Activated T-cell treated with anti-CD3 and anti-CD28 coated beads for 24 hours (primary cell): ENCODE measurements around the gene KIRREL1.

Experiments
- DNase-seq: peaks from one replicate; pipeline ENCODE4 v3.0.0-alpha.2; 2020; ENCODE audit warnings: low read depth

KIRREL1 gene

DNA sequence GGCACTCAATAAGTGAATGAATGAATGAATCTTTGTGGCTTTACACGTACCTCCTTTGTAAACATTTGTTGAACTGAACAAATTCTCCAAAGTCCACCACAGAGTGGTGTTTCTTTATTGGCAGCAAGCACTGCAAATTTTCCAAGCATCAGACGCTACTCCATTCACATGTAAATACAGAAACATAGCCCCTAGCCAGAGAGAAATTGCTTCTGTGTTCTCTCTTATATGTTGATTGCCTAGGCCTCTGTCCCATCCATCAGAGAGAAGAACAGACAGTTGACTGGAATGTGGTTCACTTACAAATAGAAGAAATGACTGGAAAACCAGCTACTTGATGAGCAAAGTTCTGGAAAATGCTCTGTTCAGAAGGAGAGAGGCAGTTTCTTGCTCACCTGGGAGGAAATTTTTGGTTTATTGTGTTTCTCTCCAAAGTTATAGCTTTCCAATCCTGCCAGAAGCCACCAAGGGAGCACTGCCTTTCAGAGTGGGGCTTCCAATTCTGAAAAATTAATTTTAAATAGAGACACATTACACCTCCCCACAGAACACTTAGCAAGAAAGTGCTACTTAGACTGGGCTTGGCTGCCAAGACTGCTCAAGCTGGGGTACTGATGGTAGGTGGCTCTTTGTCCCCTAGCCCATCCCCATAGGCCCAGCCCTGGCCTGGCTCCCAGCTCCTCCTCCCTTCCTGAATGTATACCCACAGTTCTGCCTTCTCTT lies 18.1 kb upstream of the KIRREL1 start:
- DNase-seq: no peak

DNA sequence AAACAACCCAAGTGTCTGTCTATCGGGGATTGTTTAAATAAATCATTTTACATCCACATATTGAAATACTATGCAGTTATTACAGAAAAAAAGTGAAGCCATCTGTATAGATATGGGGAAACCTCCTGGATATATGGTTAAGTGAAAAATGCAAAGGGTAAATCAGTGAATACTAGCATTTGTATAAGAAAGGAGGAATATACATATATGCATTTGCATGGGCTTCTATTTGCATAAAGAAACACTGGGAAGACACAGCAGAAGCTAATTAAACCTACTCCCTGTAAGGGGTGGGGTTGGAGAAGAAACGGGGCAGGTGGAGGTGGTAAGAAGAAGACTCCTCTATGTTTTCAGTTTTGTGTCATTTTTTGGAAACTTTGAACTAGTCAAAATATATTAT lies 16.6 kb upstream of the KIRREL1 start:
- DNase-seq: no peak

DNA sequence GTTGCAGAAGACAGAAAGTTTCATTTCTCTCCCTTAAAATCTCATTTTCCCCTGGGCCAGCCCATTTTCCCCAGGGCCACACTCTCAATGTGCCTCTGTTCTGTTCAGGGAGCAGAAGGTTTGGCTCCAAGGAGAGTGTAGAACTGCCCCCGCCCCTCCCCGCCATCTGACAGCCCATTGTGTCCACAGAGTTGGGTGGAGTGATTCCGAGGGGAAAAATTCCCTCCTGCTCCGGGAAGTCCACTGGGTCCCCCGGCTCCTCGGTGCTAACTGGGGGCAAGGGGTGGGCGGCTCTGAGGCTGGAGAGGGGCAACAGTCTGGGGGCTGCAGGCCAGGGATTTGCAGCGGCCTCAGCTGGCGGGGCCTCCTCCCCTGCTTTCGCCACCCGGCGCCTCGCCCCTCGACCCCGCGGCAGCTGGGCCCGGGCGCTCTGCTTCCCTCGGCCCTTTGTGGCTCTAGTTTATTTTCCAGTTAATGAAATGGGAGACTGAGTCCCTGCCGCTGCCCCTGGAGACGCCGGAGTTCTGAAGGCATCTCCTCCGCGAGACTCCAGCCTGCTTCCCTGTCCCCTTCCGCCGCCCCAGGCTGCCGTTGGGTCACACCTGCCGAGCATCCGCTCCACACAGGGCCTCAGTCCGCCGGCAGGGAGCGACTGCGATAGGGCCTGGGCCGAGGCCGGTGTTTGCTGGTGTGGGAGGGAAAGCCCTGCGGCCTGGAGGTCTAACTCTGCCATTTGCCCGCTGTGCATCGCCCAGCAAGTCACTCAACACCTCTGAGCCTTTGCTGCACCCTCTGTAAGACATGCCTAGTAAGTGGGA lies 14.7 kb upstream of the KIRREL1 start:
- no peak for DNase-seq

GRCh38 chr1:157982136-157982535 lies 11.3 kb upstream of the KIRREL1 start:
- no peak for DNase-seq

DNA sequence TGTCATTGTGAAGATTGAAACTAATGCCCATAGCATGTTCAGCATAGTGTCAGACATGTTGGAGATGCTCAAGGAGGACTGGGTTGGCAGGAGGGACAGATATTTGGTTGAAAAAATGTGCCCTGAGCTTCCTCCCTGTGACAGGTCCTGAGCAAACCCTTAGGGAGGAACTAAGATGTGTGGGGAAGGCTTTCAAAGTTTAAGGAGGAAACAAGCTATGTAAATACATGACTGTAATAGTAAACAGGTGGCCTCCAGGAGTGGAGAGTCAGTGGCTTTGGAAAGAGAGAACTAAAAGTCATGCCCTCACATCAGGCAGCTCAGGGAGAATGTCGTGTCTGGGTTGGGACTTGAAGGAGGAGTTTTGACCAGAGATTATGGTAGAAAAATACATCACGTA lies 9.7 kb upstream of the KIRREL1 start:
- no peak for DNase-seq

GRCh38 chr1:157984469-157984868 lies 9.0 kb upstream of the KIRREL1 start:
- no peak for DNase-seq

DNA sequence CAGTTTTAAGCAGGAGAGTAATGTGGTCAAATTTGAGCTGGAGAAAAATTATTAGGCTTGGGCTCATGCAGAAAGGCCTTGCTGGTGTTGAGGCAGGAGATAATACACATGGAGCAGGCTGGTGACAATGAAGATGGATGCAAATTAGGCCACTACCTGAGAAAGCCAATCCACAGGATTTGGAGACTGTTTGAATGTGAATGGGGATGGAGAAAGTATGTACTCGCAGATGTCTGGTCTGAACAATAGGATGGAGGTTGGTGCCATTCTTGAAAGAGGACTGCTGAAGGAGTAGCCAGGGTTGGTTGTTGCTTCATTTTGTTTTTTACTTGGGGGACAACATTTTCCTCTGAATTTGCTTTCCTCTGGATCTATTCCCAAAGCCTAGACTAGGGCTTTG lies 8.0 kb upstream of the KIRREL1 start:
- no peak for DNase-seq

DNA sequence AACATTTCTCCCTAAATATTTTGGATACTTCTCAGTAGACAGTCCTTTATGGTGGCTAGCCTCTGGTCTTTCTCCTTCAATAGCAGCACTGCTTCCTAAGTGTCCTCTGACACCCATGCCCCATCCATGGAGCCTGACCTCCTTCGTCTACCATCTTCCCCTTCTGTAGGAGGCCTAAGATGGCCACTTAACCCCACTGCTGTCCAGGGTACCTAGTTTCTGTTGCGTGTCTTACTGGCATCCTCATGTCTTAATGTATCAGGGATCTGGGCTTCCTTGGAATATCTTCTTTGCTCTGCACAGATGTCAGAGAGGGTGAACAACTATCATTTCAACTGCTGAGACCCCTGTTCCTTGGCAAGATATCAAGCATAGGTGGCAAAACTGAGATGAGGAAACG lies 5.4 kb upstream of the KIRREL1 start:
- no peak for DNase-seq

DNA sequence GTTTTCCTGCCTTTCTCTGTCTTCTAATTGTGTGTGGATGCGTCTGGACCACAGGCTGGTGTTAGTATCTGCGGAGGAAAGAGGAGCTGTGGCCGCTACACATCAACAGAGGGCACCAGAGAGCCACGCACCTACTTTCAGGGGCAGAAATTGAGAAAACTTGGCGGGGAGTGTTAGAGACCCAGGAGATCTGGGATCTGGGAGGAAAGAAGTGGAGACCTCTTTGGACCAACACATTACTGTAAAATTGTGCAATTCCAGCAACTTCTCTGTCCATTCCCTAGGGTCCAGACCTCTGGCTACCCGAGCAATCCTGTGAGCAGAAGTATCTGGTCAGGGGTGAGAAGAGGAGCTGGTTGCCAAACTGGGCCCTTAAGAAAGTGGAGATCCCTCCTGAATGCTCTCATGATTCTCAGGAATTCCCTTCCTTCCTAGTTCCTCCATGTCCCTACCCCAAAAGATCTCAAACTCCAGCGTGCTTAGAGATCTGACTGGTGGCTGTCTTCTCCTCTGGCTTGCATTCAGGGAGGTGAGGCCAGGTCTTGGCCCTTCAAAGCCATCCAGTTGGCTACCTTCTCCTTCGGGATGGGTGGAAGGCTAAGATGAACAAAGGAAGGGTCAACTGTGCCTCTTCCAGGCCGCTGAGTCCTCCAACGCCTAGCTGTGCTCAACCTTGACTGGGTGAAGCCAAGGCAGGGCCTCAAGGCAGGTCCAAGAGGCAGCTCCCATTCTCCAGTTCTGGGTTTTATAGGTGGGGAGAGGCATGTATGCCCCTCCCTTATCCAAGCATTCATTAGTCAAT lies 1.2 kb upstream of the KIRREL1 start:
- DNase-seq: peak; percentile 11

DNA sequence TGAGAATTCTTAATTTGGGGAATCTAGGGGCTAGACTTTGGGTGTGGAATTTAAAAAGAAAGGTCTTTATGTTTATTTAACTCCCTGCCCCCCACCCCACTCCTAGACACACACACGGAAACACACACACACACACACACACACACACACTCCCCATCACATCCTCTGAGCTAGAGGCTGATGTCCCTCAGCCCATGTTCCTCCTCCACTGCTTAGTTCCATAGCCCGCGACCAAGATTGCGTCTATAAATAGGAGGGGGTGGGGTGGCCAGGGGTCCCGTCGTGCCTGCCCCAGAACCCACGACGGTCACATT lies 655 bp upstream of the KIRREL1 start:
- DNase-seq: no peak

GRCh38 chr1:157993918-157994605 lies 617 bp downstream of the KIRREL1 start:
- no peak for DNase-seq

- no peak for DNase-seq
Measured at GRCh38 chr1:157994704-157995582, 1.5 kb downstream of the KIRREL1 start.

- DNase-seq: no peak
Measured at GRCh38 chr1:157995583-157996169, 2.2 kb downstream of the KIRREL1 start.

DNA sequence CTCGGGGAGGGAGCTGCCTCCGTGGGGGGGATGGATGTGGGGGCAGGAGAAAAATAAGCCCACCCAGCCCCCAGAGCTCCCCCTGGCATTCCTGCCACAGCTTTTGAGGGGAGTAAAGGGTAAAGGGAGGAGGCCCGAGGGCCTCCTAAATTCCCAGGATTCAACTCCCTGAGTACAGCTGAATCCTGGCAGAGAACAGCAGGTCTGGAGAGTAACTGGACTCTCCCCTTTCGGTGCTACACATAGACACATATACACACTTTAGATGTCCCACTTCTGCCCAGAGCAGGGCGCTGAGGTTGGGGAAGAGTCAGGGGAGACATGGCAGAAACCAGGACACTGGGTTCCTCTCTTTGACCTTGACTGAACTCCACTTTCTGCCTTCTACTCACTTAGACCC lies 3.0 kb downstream of the KIRREL1 start:
- DNase-seq: no peak

- no peak for DNase-seq
Measured at GRCh38 chr1:158000507-158000906, 7.1 kb downstream of the KIRREL1 start.

DNA sequence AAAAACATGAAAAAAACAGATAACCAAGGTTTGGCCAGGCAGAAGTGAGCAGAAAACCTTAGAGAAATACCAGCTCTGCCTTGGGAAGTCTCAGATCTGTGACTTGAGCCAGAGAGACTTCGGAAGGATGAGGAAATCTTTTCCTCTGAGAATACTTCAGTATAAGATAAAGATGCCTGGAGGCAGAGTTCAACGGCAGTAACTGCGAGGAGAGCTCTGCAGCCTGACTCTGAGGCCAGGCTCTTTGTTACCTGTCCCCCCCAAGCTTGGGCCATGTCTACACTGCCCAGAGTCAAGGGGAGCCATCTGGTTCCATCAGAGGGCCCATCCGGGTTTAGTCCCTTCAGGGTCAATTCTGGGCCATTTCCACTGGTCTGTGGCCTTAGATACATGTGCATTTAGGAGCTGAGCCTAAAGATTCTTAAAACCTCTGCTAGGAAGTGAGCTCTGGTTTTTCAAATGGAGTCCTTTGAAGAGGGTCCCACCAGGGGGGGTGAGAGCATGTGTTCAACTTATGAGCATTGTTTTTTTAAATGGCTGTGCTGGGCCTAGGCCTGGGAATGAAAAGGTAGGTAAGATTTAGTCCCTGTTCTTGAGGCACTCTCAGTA lies 8.7 kb downstream of the KIRREL1 start:
- DNase-seq: no peak

- DNase-seq: no peak
Measured at GRCh38 chr1:158002631-158003405, 9.4 kb downstream of the KIRREL1 start.

DNA sequence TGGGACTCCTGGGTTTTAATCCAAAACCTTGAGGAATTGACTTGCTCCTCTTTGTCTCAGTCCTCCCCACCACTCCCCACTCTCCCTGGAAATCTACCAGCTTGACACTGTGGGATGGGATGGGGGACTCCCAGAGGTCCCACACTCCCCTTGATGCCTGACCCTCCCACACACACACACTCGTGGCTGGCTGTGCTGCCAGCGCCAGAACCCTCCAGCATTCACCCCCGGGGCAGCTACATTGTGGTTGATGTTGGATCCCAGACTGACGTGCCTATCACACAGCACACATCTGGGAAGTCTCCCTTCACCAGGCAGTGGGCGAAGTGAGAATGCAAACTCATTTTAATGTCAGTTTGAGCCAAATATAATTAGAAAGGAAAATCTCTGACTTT lies 10.0 kb downstream of the KIRREL1 start:
- DNase-seq: no peak

- no peak for DNase-seq
Measured at GRCh38 chr1:158005224-158005623, 11.8 kb downstream of the KIRREL1 start.

DNA sequence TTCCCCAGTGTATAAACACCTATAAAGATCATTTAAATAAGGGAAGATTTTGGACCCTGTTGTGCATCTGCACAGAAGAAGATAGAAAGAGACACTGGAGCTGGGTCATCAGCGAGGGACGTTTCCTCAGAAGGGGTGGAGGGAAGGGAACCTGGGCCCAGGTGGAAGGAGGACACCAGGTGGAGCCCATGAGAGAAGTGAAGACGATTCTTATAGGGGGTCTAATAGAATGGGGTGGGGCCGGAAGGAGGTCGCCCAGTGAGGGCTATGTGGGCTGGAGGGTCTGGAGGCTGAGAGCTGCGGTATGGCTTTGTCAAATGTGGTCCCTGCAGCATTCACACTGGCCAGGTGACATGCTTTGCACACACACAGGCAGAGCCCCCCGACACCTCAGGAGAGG lies 13.7 kb downstream of the KIRREL1 start:
- no peak for DNase-seq
